Retina (tissue), 1 donor: Measurements from ENCODE around the gene FUCA2.
A peak's percentile ranks its signal among the peaks of the same experiment; 100 is the strongest.
"Not testable (repeated sequence)": the region's sequence is repeated elsewhere in the genome, so short reads cannot be mapped to it uniquely, and the experiment has no call there.

ENCODE experiments used
- DNase-seq: peaks from one replicate; pipeline ENCODE4 v3.0.0-alpha.2; 2016

The FUCA2 gene

GRCh38 chr6:143496974-143497373, 14.5 kb downstream of the FUCA2 start:
- no peak for DNase-seq

- DNase-seq = no peak
Observed at GRCh38 chr6:143490775-143491174, 20.7 kb downstream of the FUCA2 start.

DNA sequence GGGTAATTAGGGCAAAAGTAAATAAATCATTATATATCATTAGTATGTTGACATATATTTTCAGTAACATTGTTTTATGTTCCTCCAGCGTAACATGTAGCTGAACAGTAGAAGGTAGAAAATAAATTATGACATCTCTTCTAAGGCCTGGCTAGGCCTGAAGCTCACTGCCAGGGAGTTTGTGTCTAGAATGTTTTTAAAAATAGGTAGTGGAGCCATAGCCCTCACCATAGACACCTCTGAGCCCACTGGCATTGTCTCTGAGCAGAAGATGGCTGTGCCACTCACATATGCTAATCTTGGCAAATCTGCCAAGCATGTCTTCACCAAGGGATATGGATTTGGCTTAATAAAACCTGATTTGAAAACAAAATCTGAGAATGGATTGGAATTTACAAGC, 21.3 kb downstream of the FUCA2 start:
- DNase-seq = no peak

DNA sequence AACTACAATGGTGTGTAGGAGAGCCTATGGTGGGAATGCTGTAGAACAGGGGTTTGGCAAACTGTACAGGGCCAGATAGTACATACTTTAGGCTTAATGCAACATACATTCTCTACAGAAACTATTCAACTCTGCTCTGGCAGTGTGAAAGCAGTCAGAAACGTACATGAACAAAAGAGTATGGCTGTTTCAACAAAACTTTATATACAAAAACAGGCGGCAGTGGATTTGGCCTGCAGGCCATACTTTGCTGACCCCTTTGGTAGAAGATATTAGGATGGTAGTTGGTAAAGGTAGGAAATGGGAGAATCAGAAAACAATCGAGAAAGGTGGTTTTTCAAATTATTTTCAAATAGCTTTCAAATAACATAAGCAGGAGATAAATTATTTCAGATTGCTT, 24.8 kb downstream of the FUCA2 start:
- DNase-seq = no peak

DNA sequence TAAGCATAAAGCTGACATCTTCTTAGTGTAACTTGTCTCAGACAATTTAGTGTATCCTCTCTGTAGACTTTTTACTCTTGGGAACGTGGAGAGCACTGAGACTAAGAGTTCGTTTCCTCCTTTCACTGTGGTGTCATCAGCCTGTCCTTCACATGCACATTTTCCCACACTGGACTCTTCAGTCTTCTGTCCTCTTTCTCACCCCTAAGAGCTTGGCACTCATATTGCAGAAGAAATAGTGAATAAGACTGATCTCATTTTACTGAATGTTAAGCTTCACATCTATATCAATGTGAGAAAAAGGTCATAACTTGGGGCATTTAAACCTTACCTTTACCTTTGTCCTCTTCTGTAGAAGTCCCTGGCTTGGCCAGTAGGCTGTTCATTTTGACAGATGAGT, 25.6 kb downstream of the FUCA2 start:
- no peak for DNase-seq

GRCh38 chr6:143482593-143482992, 28.9 kb downstream of the FUCA2 start:
- DNase-seq = no peak

DNA sequence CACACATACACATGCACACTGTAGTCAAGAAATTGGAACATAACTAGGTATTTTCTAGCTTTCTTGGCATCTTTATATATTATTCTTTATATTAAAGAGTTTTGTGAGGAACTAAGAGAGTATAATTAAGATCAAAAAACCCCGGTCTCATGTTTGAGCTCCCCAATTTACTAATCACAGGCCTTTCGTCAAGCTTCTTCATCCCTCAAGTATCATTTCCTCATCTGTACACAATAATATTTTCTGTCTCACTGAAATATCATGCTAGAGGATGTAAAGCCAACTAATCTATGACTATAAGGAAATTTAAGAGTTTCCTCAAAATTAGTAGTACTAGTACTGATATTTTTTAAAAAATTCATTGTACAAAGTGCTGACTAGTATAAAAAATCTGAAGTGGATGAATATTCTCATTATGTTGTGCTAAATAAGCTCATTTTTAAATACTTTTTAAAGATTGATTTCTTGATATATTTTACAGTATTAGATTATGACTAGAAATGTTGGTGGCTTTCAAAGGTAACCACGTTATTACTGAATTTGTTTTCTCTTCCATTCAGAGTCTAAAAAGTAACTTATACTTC, 32.9 kb downstream of the FUCA2 start:
- DNase-seq = no peak

DNA sequence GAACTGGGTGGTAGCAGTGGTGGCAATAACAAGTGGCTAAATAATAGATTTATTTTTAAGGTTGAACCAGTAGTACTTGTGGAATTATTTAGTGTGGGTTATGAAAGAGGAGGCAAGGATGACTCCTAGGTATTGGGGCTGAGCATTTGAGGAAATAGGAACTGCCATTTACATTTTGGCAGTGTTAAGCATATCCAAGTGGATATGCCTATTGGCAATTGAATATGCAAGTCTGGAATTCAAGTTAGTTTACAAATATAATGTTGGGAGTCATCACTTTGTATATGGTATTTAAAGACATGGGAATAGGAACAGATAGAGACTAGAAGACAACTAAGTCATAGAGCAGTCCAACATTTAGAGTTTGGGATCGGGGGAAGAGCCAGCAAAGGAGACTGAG, 35.0 kb downstream of the FUCA2 start:
- DNase-seq = no peak

- DNase-seq = no peak
Observed at GRCh38 chr6:143471822-143472221, 39.7 kb downstream of the FUCA2 start.

DNA sequence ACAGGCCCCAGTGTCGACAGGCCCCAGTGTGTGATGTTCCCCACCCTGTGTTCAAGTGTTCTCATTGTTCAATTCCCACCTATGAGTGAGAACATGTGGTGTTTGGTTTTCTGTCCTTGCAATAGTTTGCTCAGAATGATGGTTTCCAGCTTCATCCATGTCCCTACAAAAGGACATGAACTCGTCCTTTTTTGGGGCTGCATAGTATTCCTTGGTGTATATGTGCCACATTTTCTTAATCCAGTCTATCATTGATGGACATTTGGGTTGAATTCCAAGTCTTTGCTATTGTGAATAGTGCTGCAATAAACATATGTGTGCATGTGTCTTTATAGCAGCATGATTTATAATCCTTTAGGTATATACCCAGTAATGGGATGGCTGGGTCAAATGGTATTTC, 42.7 kb downstream of the FUCA2 start:
- DNase-seq = not testable (repeated sequence)

- DNase-seq = no peak
Observed at GRCh38 chr6:143468026-143468425, 43.5 kb downstream of the FUCA2 start.

DNA sequence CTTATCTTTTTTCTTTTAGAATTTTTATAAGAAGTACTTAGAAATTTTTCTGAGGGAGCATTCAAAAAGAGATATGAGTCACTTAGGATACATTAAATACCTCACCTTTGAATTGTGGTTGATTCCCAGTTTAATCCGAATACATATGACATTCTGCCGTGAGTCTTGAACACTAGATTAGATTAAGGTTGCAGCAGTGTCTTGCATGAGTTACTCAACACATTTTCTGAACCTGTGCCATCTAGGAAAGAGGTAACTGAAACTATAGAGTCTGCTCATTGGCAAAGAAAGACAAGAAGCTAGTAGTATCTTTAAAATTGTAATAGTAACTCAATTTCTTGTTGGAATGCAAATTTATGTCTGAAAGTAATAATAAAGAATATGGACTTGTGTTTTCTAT, 46.0 kb downstream of the FUCA2 start:
- no peak for DNase-seq

GRCh38 chr6:143457563-143458359, 53.8 kb downstream of the FUCA2 start:
- DNase-seq = no peak

- DNase-seq = no peak
Observed at GRCh38 chr6:143451531-143451930, 60.0 kb downstream of the FUCA2 start.

- peak; percentile 97 for DNase-seq
Observed at GRCh38 chr6:143450453-143451371, 60.8 kb downstream of the FUCA2 start, which contains the start of the genes ADAT2 and PEX3. Gene ADAT2, minus strand, starts transcription at chr6:143450695. Its CDS starts 37 bp downstream, at chr6:143450658. Gene PEX3, plus strand, starts transcription at chr6:143450805. Its CDS starts 238 bp downstream, at chr6:143451043.

DNA sequence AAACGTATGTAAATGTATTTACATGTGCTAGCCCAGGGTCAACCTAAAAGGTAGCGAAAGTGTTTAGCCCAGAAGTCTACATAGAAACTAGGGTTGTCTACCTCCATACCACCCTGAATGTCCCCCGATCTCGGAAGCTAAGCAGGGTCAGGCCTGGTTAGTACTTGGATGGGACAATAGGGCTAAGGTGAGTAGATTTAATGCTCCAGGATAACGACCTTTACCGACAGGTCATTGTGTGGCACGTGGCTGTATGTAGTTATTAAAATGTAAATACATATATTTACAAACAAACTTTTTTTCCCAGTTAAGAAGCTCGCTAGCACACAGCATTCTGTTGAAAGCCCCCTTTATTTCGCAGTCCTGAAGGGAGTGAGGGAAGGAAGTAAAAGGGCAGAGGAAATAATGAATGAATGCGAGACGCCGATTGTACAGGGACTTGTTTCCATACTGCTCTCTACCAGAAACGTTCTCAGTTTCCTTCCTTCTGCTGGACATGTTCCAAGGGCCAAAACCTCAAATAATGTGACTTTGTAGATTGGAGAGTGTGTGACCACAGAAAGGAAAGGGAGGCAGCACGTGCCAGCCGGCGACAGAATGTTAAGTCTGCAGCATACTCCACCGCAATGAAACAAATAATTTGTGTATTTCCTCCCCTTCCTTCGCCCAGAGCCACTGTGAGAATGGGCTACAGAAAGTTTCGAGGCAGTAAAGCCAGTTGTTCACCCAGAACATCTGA, 61.6 kb downstream of the FUCA2 start:
- DNase-seq = no peak

- DNase-seq = no peak
Observed at GRCh38 chr6:143449082-143449713, 62.3 kb downstream of the FUCA2 start.

DNA sequence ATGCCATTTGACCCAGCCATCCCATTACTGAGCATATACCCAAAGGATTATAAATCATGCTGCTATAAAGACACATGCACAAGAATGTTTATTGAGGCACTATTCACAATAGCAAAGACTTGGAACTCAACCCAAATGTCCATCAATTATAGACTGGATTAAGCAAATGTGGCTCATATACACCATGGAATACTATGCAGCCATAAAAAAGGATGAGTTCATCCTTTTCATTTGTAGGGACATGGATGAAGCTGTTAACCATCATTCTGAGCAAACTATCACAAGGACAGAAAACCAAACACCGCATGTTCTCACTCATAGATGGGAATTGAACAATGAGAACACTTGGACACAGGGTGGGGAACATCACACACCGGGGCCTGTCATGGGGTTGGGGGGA, 63.7 kb downstream of the FUCA2 start:
- DNase-seq = not testable (repeated sequence)
